HepG2 (cell line): Measurements from ENCODE around the gene TBL3. TPM values are rescaled to one million over a fixed set of nuclear protein-coding genes. Genes with fewer than 3 reads are reported as not detected.
A peak's percentile ranks its signal among the peaks of the same experiment; 100 is the strongest.

Source experiments
- AGO1 ChIP-seq: fragments of 200-400 bp; formaldehyde crosslinking; IDR thresholded peaks from 2 replicates; pipeline ENCODE4 v1.6.1; 2017; ENCODE audit warnings: mild to moderate bottlenecking, low read depth, low read length, moderate library complexity; ENCODE audit not compliant: poor library complexity, severe bottlenecking
- AKAP8 ChIP-seq: sonication (generic); formaldehyde crosslinking; IDR thresholded peaks from 2 replicates; pipeline ENCODE4 v1.5.1; 2020; ENCODE audit warnings: mild to moderate bottlenecking, missing genetic modification reagents
- CEBPB ChIP-seq: IDR thresholded peaks from 2 replicates; pipeline ENCODE4 v1.6.1; 2011; ENCODE audit warnings: low read depth, low read length, improper control_type of control experiment, borderline replicate concordance
- CENPX ChIP-seq: sonication (generic); formaldehyde crosslinking; IDR thresholded peaks from 2 replicates; pipeline ENCODE4 v1.9.0; 2021; ENCODE audit warnings: mild to moderate bottlenecking, missing genetic modification reagents, moderate library complexity
- ELF3 ChIP-seq: IDR thresholded peaks from 2 replicates; pipeline ENCODE4 v1.6.1; 2016; ENCODE audit warnings: missing genetic modification reagents, missing compliant biosample characterization
- HNF4G ChIP-seq, 2 experiments: sonication (generic) in 1 of 2; formaldehyde crosslinking in 1 of 2; IDR thresholded peaks; 2 replicates each; pipeline versions ENCODE4 v1.4.0 to v1.6.1; 2011 to 2020; ENCODE audit warnings: borderline replicate concordance in 2 of 2, low read depth in 2 of 2, mild to moderate bottlenecking in 2 of 2, low read length in 1 of 2, missing genetic modification reagents in 1 of 2, moderate library complexity in 1 of 2
- KAT8 ChIP-seq: IDR thresholded peaks from 2 replicates; pipeline ENCODE4 v1.6.1; 2016; ENCODE audit warnings: missing genetic modification reagents, missing compliant biosample characterization
- LCORL ChIP-seq, 2 experiments: fragments of 450-650 bp in 1 of 2; sonication (generic) in 1 of 2; formaldehyde crosslinking in 1 of 2; IDR thresholded peaks; 2 replicates each; pipeline versions ENCODE4 v1.5.0 to v1.6.1; 2017 to 2020; ENCODE audit warnings: antibody characterized with exemption in 1 of 2, missing genetic modification reagents in 1 of 2
- NONO ChIP-seq, 2 experiments: fragments of 450-650 bp in 1 of 2; sonication (generic) in 1 of 2; formaldehyde crosslinking in 1 of 2; IDR thresholded peaks in 1 of 2; conservative IDR thresholded peaks in 1 of 2; 2 replicates each; pipeline versions ENCODE4 v1.6.1 to v1.8.0; 2017 to 2022; ENCODE audit warnings: mild to moderate bottlenecking in 1 of 2, missing genetic modification reagents in 1 of 2, moderate library complexity in 1 of 2
- REXO4 ChIP-seq: sonication (generic); formaldehyde crosslinking; IDR thresholded peaks from 2 replicates; pipeline ENCODE4 v1.8.0; 2022; ENCODE audit warnings: missing genetic modification reagents, mild to moderate bottlenecking, borderline replicate concordance
- TGIF2 ChIP-seq: IDR thresholded peaks from 2 replicates; pipeline ENCODE4 v1.6.1; 2016; ENCODE audit warnings: control low read depth, missing compliant biosample characterization
- THYN1 ChIP-seq: sonication (generic); formaldehyde crosslinking; IDR thresholded peaks from 2 replicates; pipeline ENCODE4 v1.8.1; 2023; ENCODE audit warnings: low read depth, mild to moderate bottlenecking, moderate library complexity, missing genetic modification reagents, borderline replicate concordance
- TRIM22 ChIP-seq: fragments of 450-650 bp; IDR thresholded peaks from 2 replicates; pipeline ENCODE4 v1.6.1; 2017
- ZBED4 ChIP-seq: sonication (generic); formaldehyde crosslinking; IDR thresholded peaks from 2 replicates; pipeline ENCODE4 v1.4.0; 2020; ENCODE audit warnings: missing genetic modification reagents, borderline replicate concordance
- ZFP90 ChIP-seq: sonication (generic); formaldehyde crosslinking; IDR thresholded peaks from 2 replicates; pipeline ENCODE4 v1.8.0; 2022; ENCODE audit warnings: missing genetic modification reagents, mild to moderate bottlenecking, inconsistent platforms, borderline replicate concordance
- ZKSCAN8 ChIP-seq: IDR thresholded peaks from 2 replicates; pipeline ENCODE4 v1.6.1; 2016; ENCODE audit warnings: borderline replicate concordance, missing genetic modification reagents, missing compliant biosample characterization
- ZNF317 ChIP-seq: sonication (generic); formaldehyde crosslinking; IDR thresholded peaks from 2 replicates; pipeline ENCODE4 v1.5.0; 2020; ENCODE audit warnings: mild to moderate bottlenecking, missing genetic modification reagents
- ZNF350 ChIP-seq: sonication (generic); formaldehyde crosslinking; IDR thresholded peaks from 2 replicates; pipeline ENCODE4 v1.4.0; 2020; ENCODE audit warnings: mild to moderate bottlenecking, low read depth, missing genetic modification reagents, borderline replicate concordance
- ZNF639 ChIP-seq: conservative IDR thresholded peaks from 2 replicates; pipeline ENCODE4 v1.6.1; 2018; ENCODE audit warnings: missing genetic modification reagents
- ZNF747 ChIP-seq: sonication (generic); formaldehyde crosslinking; IDR thresholded peaks from 2 replicates; pipeline ENCODE4 v1.8.1; 2023; ENCODE audit warnings: missing genetic modification reagents, mild to moderate bottlenecking, borderline replicate concordance
- ZNF83 ChIP-seq: sonication (generic); formaldehyde crosslinking; IDR thresholded peaks from 2 replicates; pipeline ENCODE4 v1.4.0; 2020; ENCODE audit warnings: missing genetic modification reagents, mild to moderate bottlenecking, borderline replicate concordance
- polyA plus RNA-seq, 8 experiments: library from polyadenylated mRNA; depleted of rRNA in 3 of 8; stranded (reverse) in 7 of 8; unstranded in 1 of 8; fragments of >200 nt; fragmentation: Illumina TruSeq in 4 of 8; extraction: Trizol in 4 of 8; gene quantifications; 2 replicates each; pipeline versions ENCODE4 v1.2.1 to v1.2.3, GENCODE V29; 2011 to 2016; ENCODE audit warnings: low read depth in 4 of 8, missing spikeins in 1 of 8, mixed read lengths in 1 of 8; ENCODE audit not compliant: insufficient read depth in 1 of 8
- total RNA-seq, 5 experiments: library from RNA; depleted of rRNA; stranded (reverse); fragments of >200 nt; fragmentation: Illumina TruSeq; extraction: Trizol; gene quantifications; 2 replicates each; pipeline ENCODE4 v1.2.3, GENCODE V29; 2016; ENCODE audit warnings: low read depth in 1 of 5

TBL3 gene
- total and polyA plus RNA-seq, 2 of the 13 experiments (the other 11 are each of a cell fraction or from before 2014, with no cell fraction given): 16.8 to 38.0 TPM

GRCh38 chr16:2003827-2004641, 32.2 kb downstream of the TBL3 start (continued):
- TF ChIP-seq AGO1 (peak; percentile 38), AKAP8 (CRISPR knock-in tag) (0 out of 2 replicates have a peak, but pooled peaks have one; percentile 58), CEBPB (no peak), ZNF639 (CRISPR knock-in tag) (0 out of 2 replicates have a peak, but pooled peaks have one; percentile 29), ZNF350 (CRISPR knock-in tag) (peak; percentile 54), ZBED4 (0 out of 2 replicates have a peak, but pooled peaks have one; percentile 25), TGIF2 (CRISPR knock-in tag) (peak; percentile 51), ZNF747 (CRISPR knock-in tag) (peak; percentile 54; the same call in 1 of the 2 replicates), REXO4 (CRISPR knock-in tag) (no peak), ZNF317 (CRISPR knock-in tag) (no peak), CENPX (CRISPR knock-in tag) (no peak), LCORL (IDR thresholded peaks at IDR 0.05) (no peak), LCORL (CRISPR knock-in tag; IDR thresholded peaks at IDR 0.05) (peak; percentile 78), HNF4G (IDR thresholded peaks at IDR 0.05; ENCODE audit: borderline replicate concordance, low read depth, low read length) (no peak), HNF4G (CRISPR knock-in tag; IDR thresholded peaks at IDR 0.05; ENCODE audit: borderline replicate concordance, low read depth) (no peak), KAT8 (peak; percentile 71), ELF3 (CRISPR knock-in tag) (peak; percentile 37; the same call in 1 of the 2 replicates), THYN1 (CRISPR knock-in tag) (no peak), ZFP90 (CRISPR knock-in tag) (peak; percentile 86), ZNF83 (no peak), ZKSCAN8 (CRISPR knock-in tag) (peak; percentile 68; the same call in 1 of the 2 replicates), NONO (IDR thresholded peaks at IDR 0.05) (no peak), NONO (CRISPR knock-in tag; conservative IDR thresholded peaks at IDR 0.05) (no peak), TRIM22 (no peak)
